ENCODE measurements around the gene TRPV3. TPM values are rescaled to one million over a fixed set of nuclear protein-coding genes. Genes with fewer than 3 reads are reported as not detected.

Gene TRPV3
- total and polyA plus RNA-seq, 9 of the 15 experiments (the other 6 are each of a cell fraction or from before 2014, with no cell fraction given): 0.03 to 0.42 (median 0.11) TPM; not detected in 1

- TF ChIP-seq POLR2B (IDR thresholded peaks at IDR 0.05; ENCODE audit: low read depth, partially characterized antibody): no peak
- TF ChIP-seq TAF9B (IDR thresholded peaks at IDR 0.05; ENCODE audit: partially characterized antibody): no peak
- no peak for TF ChIP-seq CREB3 (tag; conservative IDR thresholded peaks at IDR 0.05; ENCODE audit: low read depth)
- TF ChIP-seq MCM5 (IDR thresholded peaks at IDR 0.05; ENCODE audit: low read depth): no peak
- TF ChIP-seq NFXL1 (CRISPR knock-in tag; IDR thresholded peaks at IDR 0.05): no peak
- TF ChIP-seq NCOA4 (IDR thresholded peaks at IDR 0.05; ENCODE audit: partially characterized antibody): no peak
- TF ChIP-seq ZNF143 (CRISPR knock-in tag; IDR thresholded peaks at IDR 0.05): no peak
- no peak for TF ChIP-seq POU5F1 (IDR thresholded peaks at IDR 0.05; ENCODE audit: borderline replicate concordance, low read depth, low read length, partially characterized antibody)
- no peak for TF ChIP-seq NFYB (IDR thresholded peaks at IDR 0.05; ENCODE audit: extremely low read depth, insufficient read length)
- no peak for TF ChIP-seq NR0B1 (IDR thresholded peaks at IDR 0.05; ENCODE audit: partially characterized antibody)
- TF ChIP-seq THRB (CRISPR knock-in tag; conservative IDR thresholded peaks at IDR 0.05): 0 out of 2 replicates have a peak, but pooled peaks have one; percentile 23
- TF ChIP-seq ATF4 (CRISPR knock-in tag; IDR thresholded peaks at IDR 0.05): no peak
- TF ChIP-seq NCOR1 (IDR thresholded peaks at IDR 0.05): no peak
- TF ChIP-seq PCBP1 (IDR thresholded peaks at IDR 0.05; ENCODE audit: low read depth, low read length, poor library complexity, severe bottlenecking): peak; percentile 61
- TF ChIP-seq MITF (IDR thresholded peaks at IDR 0.05): no peak
- TF ChIP-seq SP1 (CRISPR knock-in tag; IDR thresholded peaks at IDR 0.05): no peak
- TF ChIP-seq SMAD4 (CRISPR knock-in tag; conservative IDR thresholded peaks at IDR 0.05): no peak
- no peak for TF ChIP-seq ZNF121 (CRISPR knock-in tag; conservative IDR thresholded peaks at IDR 0.05)
- TF ChIP-seq HOXB6 (CRISPR knock-in tag; IDR thresholded peaks at IDR 0.05; ENCODE audit: borderline replicate concordance): no peak
- no peak for TF ChIP-seq ZNF280B (CRISPR knock-in tag; IDR thresholded peaks at IDR 0.05)
- TF ChIP-seq NELFE (IDR thresholded peaks at IDR 0.05; ENCODE audit: insufficient read depth, insufficient read length): no peak
Observed at GRCh38 chr17:3535253-3535995, 22.2 kb downstream of the TRPV3 start (continued).
